Right lobe of liver (tissue), 4 donors: ENCODE data around the gene SEMA3E.

ENCODE experiments used
- CTCF ChIP-seq, 4 donors: fragments of 200-600 bp in 3 of 4; fragments of 450-650 bp in 1 of 4; IDR thresholded peaks; one replicate each; pipeline versions ENCODE4 v1.5.1 to v1.8.0; 2016 to 2022; ENCODE audit warnings: antibody characterized with exemption in 4 of 4, mild to moderate bottlenecking in 2 of 4
- POLR2A ChIP-seq: fragments of 450-650 bp; IDR thresholded peaks from one replicate; pipeline ENCODE4 v1.6.1; 2017; ENCODE audit warnings: antibody characterized with exemption, mild to moderate bottlenecking
- donor health status: DM: no; HTN: no; CAD: no.
- donor health status: DM: no; HTN: no; CAD: no.
- donor health status: DM: no; HTN: yes; CAD: no.

GRCh38 chr7:83514977-83515376 is 134.0 kb downstream of the SEMA3E start:
- TF ChIP-seq CTCF (IDR thresholded peaks at IDR 0.05): no peak
- TF ChIP-seq POLR2A: no peak
